ENCODE data around the gene FBP1.
"Not testable (repeated sequence)": the region's sequence is repeated elsewhere in the genome, so short reads cannot be mapped to it uniquely, and the experiment has no call there.

The FBP1 gene

GRCh38 chr9:94613003-94613402 is 26.3 kb downstream of the FBP1 start:
- DNase-seq (ENCODE audit: low read depth), result no peak

DNA sequence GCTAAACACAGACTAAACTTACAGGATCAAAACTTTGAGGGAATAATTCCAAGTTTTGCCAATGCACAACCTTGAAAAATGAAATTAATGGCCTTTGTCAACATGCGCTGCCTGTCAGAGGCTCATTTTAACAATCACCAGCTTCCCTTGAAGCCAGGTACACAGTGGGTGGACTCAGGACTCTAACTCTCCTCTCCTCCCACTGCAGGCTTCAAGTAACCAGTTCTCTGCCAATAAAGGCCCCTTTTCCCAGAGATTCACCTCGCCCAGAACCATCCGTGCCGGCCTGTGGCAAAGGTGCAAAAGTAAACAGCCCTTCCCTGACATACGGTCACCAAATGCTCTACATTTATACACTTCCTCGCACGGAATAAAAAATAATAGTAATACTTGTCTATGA is 27.2 kb downstream of the FBP1 start:
- DNase-seq (ENCODE audit: low read depth), result no peak

GRCh38 chr9:94611638-94612068 is 27.7 kb downstream of the FBP1 start:
- peak; percentile 22 for DNase-seq (ENCODE audit: low read depth)

GRCh38 chr9:94610181-94610606 is 29.1 kb downstream of the FBP1 start:
- DNase-seq (ENCODE audit: low read depth), result no peak

- DNase-seq (ENCODE audit: low read depth), result no peak
These were observed 32.0 kb downstream of the FBP1 start for GRCh38 chr9:94607423-94607691.

GRCh38 chr9:94606646-94607422 is 32.5 kb downstream of the FBP1 start:
- DNase-seq (ENCODE audit: low read depth), result no peak

DNA sequence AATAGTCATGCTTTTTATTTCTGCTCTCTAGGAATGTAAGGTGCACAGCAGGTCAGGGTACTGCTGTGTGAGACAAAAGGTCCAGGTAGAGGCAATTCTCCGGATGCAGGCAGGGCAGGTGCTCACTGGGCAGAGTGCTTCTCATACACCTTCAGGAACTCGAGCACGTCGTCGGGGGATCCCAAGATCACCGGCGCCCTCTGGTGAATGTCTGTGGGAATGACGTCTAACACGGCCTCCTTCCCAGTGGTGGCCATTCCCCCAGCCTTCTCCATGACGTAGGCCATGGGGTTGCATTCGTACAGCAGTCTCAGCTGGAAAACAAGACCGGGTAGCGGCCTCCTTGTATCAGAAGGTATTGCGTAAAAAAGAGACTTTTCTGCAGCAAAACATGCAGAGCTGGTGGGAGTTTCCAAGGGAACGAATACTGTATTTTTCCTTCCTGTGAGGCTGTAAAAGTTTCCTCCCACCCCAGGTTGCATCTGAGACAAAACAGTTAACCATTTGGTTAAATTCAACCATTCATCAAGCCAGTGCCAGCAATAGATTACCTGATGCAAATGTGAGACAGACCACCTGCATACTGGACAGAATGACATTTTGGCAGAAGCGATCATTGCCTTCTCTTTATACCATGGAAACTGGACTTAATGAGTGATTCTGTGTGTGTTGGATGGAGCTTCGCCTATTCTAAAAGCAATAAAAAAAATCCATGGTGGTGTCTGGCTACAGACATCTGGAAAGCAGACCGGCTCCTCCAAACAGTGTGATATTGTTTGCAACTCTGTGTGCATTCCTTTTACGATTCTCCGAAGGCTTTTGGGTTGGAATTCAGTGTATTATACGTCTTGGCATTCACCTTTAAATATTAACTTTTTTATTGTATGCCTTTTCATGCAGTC is 35.8 kb downstream of the FBP1 start:
- DNase-seq (ENCODE audit: low read depth), result peak; percentile 44

DNA sequence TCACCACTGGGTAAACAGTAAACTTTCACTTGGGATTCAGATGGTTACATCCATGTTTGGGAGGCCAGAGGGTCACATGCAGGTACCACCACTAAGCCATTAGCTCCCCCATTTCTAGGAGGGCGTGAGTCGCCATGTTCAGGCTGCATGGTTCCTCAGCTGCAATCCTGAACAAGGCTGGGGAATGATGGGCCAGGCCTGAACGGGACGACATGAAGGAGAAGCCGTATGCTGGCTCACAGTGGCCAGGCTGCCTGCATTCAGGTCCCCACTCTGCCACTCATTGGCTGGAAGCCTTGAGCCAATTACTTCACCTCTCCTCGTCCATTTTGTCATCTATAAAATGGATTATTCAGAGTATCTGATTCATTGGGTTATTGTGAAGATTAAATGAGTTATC is 36.7 kb downstream of the FBP1 start:
- no peak for DNase-seq (ENCODE audit: low read depth)

DNA sequence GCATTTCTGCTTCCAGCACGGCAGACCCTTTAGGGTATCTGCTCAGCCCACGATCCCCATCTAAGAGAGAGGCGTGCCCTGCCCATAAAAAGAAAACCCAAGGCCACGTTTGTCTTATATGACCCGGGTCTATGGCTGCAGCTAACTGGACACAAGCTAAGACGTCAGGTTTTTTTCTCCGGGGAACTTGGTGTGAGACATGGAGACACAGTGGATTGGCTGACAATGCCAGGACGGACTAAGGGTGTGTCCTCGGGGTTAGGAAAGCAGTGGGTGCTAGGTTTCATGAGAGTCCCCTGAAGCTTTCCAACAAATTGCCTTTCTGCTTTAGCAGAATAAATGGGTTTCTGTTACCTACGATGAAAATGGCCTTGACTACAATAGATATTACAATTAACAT is 38.6 kb downstream of the FBP1 start:
- no peak for DNase-seq (ENCODE audit: low read depth)

DNA sequence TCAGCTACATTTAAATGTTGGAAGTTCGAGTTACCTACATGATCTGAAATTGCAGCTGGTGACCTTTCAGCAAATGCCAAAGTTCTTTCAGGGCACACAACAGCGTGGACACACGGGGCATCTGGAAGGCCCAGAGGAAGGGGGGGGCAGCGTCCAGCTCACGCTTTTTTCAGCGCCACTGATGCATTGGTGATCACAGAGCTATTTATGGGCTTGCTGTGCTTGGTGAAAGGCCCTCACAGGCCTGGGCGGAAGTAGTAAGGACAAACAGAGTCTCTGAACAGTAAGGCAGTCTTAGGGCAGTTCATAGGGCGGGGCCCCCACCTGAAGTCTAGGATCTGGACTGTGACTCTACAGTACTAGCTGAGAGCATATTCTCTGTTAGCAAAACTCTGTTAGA is 39.1 kb downstream of the FBP1 start:
- DNase-seq (ENCODE audit: low read depth), result no peak

GRCh38 chr9:94599102-94599501 is 40.2 kb downstream of the FBP1 start:
- DNase-seq (ENCODE audit: low read depth), result no peak

DNA sequence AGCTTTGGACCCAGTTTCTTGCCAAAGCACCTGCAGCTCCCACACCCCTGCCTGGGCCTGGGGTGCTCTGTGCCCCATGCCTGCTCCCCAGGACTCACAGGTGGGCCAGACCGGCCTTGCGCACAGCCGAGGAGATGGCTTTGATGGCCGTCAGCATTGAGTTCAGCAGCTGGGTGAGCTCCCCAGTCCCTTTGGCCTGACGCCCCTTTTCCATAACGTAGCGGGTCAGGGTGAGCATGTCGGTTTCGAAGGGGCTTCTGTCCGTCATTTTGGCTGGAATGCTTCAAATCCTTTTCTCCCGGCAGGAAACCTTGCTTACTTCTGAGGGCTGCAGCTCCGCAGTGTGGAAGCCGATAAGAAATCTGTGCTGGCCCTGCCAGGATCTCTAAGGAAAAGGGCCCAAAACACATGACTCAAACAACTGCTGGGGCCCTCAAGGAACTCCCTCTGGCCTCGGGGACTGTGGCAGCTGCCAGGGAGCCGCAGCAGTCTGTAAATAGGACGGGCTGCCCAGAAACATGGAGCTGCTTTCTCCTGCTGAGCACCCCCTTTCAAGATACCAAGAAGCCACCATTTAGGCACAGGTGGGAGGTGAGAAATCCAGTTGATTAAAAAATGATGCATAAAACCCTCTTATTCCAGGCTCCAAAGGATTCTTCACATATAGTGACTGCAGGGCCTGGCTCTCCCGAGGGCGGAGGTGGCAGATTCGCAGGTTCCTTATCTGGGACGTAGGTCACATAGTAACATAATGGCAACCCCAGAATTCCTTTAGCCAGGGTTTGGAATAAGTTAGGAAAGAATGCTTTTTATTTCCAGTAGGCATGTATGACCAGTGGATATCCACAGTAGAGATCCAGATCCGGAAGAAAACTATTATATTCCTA is 45.6 kb downstream of the FBP1 start, which contains the start of gene FBP2:
TSS of gene FBP2 (minus strand) at position 366 of the 887 bp plus-strand sequence. CDS start at position 268, 98 bp downstream.
- no peak for DNase-seq (ENCODE audit: low read depth)

GRCh38 chr9:94592683-94593082 is 46.6 kb downstream of the FBP1 start:
- not testable (repeated sequence) for DNase-seq (ENCODE audit: low read depth)

GRCh38 chr9:94591876-94592275 is 47.4 kb downstream of the FBP1 start:
- DNase-seq (ENCODE audit: low read depth), result no peak

GRCh38 chr9:94591046-94591545 is 48.2 kb downstream of the FBP1 start:
- DNase-seq (ENCODE audit: low read depth), result not testable (repeated sequence)

DNA sequence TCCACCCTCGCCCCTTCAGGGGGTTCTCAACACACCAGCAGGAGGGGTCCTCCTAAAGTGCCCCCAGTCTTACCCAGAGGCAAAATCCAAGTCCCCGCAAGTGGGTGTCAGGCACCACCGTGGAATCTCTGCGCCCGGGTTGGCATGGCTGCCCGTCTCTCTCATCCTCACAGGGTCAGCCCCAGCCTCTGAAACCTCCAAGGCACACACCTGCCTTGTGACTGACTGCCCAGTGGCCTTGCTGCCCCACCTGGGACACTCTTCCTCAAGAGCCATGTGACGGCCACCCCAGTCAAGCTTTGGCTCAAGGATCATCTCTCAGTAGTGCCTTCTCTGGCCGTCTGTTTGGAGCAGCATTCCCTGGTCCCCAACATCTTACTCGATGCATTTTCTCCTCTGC is 50.6 kb downstream of the FBP1 start:
- no peak for DNase-seq (ENCODE audit: low read depth)

DNA sequence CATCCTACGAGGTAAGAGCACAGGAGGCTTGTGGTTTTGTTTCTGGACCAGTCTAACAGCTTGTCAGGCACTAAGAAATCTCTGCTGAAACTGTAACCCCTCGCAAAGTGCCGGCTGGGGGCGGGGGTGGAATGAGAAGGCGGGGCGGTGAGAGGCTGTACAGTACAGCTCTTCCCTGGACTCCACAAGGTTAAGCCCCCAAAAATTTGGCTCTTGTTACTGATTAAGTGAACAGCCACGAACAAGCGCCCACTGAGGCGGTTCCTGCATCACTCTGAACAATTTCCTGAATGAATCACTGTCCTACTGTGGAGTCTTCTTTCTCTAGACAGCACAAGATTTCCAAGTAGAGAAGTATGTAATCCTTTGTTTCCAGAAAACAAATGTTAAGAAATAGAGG is 52.5 kb downstream of the FBP1 start:
- no peak for DNase-seq (ENCODE audit: low read depth)

GRCh38 chr9:94586316-94586715 is 53.0 kb downstream of the FBP1 start:
- no peak for DNase-seq (ENCODE audit: low read depth)

- DNase-seq (ENCODE audit: low read depth), result no peak
These were observed 54.8 kb downstream of the FBP1 start for GRCh38 chr9:94584555-94584954.

DNA sequence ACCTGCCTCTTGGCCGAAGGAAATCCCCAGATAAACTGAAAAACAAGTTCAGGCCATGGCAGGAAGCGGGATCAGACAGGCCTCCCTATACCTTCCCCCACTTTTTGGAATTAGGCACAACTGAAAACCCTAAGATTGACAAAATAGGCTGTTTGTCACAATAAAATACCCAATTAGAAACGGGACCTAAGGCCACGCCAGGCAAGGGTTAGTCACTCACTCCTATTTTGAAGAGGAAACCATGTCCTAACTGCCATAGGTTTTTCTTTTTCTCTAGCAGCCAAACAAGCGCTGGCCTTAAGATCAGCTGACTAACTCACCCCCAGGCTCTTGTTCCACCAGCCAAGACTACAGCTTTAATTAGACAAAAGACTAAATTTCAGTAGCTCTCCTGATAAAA is 57.6 kb downstream of the FBP1 start:
- DNase-seq (ENCODE audit: low read depth), result no peak

DNA sequence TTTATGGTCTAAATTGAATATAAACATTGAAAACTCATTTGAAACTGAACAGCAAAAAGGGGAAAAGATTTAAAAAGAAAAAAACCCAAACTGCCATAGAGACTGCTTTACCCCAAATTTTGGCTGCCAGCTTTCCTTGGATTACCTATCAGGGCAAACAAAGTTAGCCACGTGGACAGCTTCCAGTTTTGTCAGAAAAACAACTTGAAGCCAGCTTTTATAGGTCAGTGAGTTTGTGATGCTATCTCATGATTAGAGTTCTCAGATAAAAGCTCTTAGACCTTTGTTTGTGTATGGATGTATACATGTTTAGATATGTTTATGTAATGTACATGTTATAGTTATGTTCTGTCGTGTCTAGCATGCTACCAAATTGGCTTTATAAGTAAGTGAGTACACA is 61.7 kb downstream of the FBP1 start:
- DNase-seq (ENCODE audit: low read depth), result no peak

DNA sequence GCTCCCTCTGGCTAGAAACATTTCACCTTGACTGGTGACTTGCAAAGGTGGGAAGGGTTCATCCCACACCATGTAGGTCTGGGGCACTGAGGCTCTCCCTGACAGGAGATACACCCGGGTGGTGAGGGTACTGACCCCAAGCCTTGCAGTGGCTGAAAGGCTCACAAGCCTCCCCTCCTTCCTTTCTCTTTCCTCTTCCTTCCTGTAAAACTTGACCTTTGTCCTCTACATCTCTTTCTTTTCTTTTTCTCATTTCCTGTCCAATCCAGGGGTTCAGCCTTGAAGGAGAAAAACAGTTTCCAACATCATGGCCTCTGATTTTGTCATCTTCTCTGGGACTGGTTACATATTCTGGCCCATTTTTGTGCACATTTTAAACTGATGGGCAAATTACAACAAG is 62.3 kb downstream of the FBP1 start:
- no peak for DNase-seq (ENCODE audit: low read depth)

Measured in stimulated activated CD8-positive, alpha-beta memory T cell treated with anti-CD3 and anti-CD28 coated beads, Interleukin-7, amount 100 ng/mL, for 24 hours (primary cell).